ENCODE data around the gene GRAMD1A.

GRCh38 chr19:35048911-35049411 is 48.8 kb downstream of the GRAMD1A start:
- TF ChIP-seq, protein P1, sequence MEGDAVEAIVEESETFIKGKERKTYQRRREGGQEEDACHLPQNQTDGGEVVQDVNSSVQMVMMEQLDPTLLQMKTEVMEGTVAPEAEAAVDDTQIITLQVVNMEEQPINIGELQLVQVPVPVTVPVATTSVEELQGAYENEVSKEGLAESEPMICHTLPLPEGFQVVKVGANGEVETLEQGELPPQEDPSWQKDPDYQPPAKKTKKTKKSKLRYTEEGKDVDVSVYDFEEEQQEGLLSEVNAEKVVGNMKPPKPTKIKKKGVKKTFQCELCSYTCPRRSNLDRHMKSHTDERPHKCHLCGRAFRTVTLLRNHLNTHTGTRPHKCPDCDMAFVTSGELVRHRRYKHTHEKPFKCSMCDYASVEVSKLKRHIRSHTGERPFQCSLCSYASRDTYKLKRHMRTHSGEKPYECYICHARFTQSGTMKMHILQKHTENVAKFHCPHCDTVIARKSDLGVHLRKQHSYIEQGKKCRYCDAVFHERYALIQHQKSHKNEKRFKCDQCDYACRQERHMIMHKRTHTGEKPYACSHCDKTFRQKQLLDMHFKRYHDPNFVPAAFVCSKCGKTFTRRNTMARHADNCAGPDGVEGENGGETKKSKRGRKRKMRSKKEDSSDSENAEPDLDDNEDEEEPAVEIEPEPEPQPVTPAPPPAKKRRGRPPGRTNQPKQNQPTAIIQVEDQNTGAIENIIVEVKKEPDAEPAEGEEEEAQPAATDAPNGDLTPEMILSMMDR (IDR thresholded peaks at IDR 0.05; ENCODE audit: low read depth, low read length, poor library complexity, severe bottlenecking): no peak
- TF ChIP-seq EZH2phosphoT487 (IDR thresholded peaks at IDR 0.05; ENCODE audit: borderline replicate concordance, low read length): no peak
